Measurements from ENCODE around the gene DIPK1A.
A peak's percentile ranks its signal among the peaks of the same experiment; 100 is the strongest.
"Not testable (repeated sequence)": the region's sequence is repeated elsewhere in the genome, so short reads cannot be mapped to it uniquely, and the experiment has no call there.

DIPK1A gene

GRCh38 chr1:92910081-92910480 lies 51.2 kb downstream of the DIPK1A start:
- Histone ChIP-seq H3K4me1 (ENCODE audit: control insufficient read depth, insufficient read depth, low read length) (peaks cover 13% of the 10 kb centered on the region), H3K9ac (ENCODE audit: low read length) (no peak overlapping the region), H3K27me3 (replicated peaks; ENCODE audit: control insufficient read depth, insufficient read depth, low read length) (no peaks in the 10 kb centered on the region), H3K4me3 (ENCODE audit: low read length) (no peak overlapping the region), H3K36me3 (ENCODE audit: control insufficient read depth, insufficient read depth, low read length, severe bottlenecking) (no peaks in the 10 kb centered on the region), H3K9me3 (ENCODE audit: control insufficient read depth, low read length) (no peaks in the 10 kb centered on the region)
- no peak for DNase-seq (ENCODE audit: low read depth)

GRCh38 chr1:92909321-92909720 lies 51.9 kb downstream of the DIPK1A start:
- H3K36me3 ChIP-seq (ENCODE audit: control insufficient read depth, insufficient read depth, low read length, severe bottlenecking) = no peaks in the 10 kb centered on the region
- DNase-seq (ENCODE audit: low read depth) = peak; percentile 52
- peaks cover 13% of the 10 kb centered on the region for H3K4me1 ChIP-seq (ENCODE audit: control insufficient read depth, insufficient read depth, low read length)
- H3K9me3 ChIP-seq (ENCODE audit: control insufficient read depth, low read length) = no peaks in the 10 kb centered on the region
- no peak overlapping the region for H3K4me3 ChIP-seq (ENCODE audit: low read length)
- H3K27me3 ChIP-seq (replicated peaks; ENCODE audit: control insufficient read depth, insufficient read depth, low read length) = no peaks in the 10 kb centered on the region
- no peak overlapping the region for H3K9ac ChIP-seq (ENCODE audit: low read length)

DNA sequence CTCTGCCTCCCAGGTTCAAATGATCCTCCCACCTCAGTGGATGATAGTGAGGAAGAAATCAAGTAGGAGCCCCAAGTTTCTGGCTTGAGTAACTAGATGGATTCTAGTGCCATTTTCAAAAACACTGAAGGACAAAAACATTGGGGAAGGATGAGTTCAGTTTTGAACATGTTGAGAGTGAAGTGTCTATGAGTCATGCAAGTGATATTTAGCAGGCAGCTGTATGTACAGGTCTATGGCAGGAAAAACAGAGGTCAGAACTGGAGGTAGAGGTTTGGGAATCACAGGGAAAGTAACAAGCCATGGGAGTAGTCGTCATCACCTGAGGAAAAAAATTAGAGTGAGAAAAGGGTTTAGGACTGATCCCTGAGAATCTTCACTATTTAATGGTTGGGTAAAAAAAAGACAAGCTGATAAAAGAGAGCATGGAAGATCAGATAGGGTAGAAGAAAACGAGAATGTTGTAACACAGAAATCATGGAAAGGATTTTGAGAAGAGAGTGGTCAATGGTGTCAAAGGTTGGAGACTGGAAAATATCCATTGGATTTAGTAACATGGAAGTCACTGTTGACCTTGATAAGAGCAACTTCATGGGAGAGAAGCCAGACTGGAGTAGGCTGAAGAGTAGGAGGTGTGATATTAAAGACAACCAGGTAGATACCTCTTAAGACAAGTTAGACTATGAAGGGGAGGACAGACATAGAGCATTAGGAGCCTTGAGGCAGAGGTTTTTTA lies 53.1 kb downstream of the DIPK1A start:
- no peaks in the 10 kb centered on the region for H3K27me3 ChIP-seq (replicated peaks; ENCODE audit: control insufficient read depth, insufficient read depth, low read length)
- peaks cover 13% of the 10 kb centered on the region for H3K4me1 ChIP-seq (ENCODE audit: control insufficient read depth, insufficient read depth, low read length)
- no peak overlapping the region for H3K4me3 ChIP-seq (ENCODE audit: low read length)
- H3K9me3 ChIP-seq (ENCODE audit: control insufficient read depth, low read length) = no peaks in the 10 kb centered on the region
- H3K36me3 ChIP-seq (ENCODE audit: control insufficient read depth, insufficient read depth, low read length, severe bottlenecking) = no peaks in the 10 kb centered on the region
- peak; percentile 14 for DNase-seq (ENCODE audit: low read depth)
- no peak overlapping the region for H3K9ac ChIP-seq (ENCODE audit: low read length)

- H3K9ac ChIP-seq (ENCODE audit: low read length) = no peak overlapping the region
- no peaks in the 10 kb centered on the region for H3K36me3 ChIP-seq (ENCODE audit: control insufficient read depth, insufficient read depth, low read length, severe bottlenecking)
- H3K4me1 ChIP-seq (ENCODE audit: control insufficient read depth, insufficient read depth, low read length) = no peaks in the 10 kb centered on the region
- peaks cover 15% of the 10 kb centered on the region for H3K9me3 ChIP-seq (ENCODE audit: control insufficient read depth, low read length)
- no peaks in the 10 kb centered on the region for H3K27me3 ChIP-seq (replicated peaks; ENCODE audit: control insufficient read depth, insufficient read depth, low read length)
- no peak overlapping the region for H3K4me3 ChIP-seq (ENCODE audit: low read length)
- DNase-seq (ENCODE audit: low read depth) = no peak
Measured at GRCh38 chr1:92903765-92904164, 57.5 kb downstream of the DIPK1A start.

DNA sequence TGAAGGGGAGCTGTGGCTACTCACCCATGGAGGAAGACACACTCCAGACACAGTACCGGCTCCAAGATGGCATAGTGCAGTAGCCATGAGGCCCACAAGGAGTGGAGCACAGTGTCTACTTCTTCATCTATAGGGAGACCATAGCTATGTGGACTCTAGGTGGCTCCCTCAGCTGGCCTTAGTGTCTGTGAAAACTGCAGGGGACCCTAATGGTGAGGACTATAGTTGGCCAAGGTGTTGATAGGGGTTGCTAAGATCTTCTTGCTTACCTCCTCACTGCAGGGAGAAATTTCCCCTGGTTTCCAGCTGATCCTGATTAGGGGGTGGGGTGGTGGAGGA lies 58.9 kb downstream of the DIPK1A start:
- Histone ChIP-seq H3K9ac (ENCODE audit: low read length) (no peak overlapping the region), H3K36me3 (ENCODE audit: control insufficient read depth, insufficient read depth, low read length, severe bottlenecking) (no peaks in the 10 kb centered on the region), H3K9me3 (ENCODE audit: control insufficient read depth, low read length) (peaks cover 15% of the 10 kb centered on the region), H3K4me1 (ENCODE audit: control insufficient read depth, insufficient read depth, low read length) (no peaks in the 10 kb centered on the region), H3K27me3 (replicated peaks; ENCODE audit: control insufficient read depth, insufficient read depth, low read length) (no peaks in the 10 kb centered on the region), H3K4me3 (ENCODE audit: low read length) (no peak overlapping the region)
- DNase-seq (ENCODE audit: low read depth) = no peak

DNA sequence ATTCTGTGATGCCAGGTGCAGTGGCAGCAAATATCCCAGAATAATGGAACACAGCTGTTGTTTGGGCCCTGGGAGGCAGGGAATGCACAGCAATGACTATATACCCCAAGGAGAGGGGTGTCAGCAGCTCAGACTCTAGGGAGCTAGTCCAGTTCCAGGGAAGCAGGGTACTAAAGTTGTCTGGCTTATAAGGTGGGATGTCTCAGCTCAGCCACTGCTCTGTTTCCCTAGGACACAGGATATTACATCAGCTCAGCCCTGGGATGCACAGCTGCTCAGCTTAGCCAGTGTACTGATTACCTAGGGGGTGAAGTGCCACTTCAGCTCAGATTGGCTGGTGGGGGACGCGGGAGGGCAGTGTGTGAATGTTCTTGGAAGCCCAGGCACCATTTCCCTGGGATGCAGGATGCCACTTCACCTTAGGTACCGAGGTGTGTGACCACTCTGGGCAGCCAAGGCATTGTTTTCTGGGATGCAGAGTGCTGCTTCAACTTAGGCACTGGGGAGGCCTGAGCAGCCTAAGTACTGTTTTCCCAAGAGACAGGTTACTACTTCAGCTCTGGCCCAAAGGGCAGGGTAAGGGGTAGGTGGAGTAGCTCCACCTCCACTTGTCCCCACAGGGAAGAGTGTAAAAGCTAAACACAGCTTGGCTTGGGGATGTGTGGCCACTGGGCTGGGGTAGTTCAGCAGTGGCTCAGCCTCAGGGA lies 59.4 kb downstream of the DIPK1A start:
- peaks cover 15% of the 10 kb centered on the region for H3K9me3 ChIP-seq (ENCODE audit: control insufficient read depth, low read length)
- H3K4me3 ChIP-seq (ENCODE audit: low read length) = no peak overlapping the region
- no peak overlapping the region for H3K9ac ChIP-seq (ENCODE audit: low read length)
- no peaks in the 10 kb centered on the region for H3K27me3 ChIP-seq (replicated peaks; ENCODE audit: control insufficient read depth, insufficient read depth, low read length)
- no peaks in the 10 kb centered on the region for H3K4me1 ChIP-seq (ENCODE audit: control insufficient read depth, insufficient read depth, low read length)
- H3K36me3 ChIP-seq (ENCODE audit: control insufficient read depth, insufficient read depth, low read length, severe bottlenecking) = no peaks in the 10 kb centered on the region
- DNase-seq (ENCODE audit: low read depth) = no peak

DNA sequence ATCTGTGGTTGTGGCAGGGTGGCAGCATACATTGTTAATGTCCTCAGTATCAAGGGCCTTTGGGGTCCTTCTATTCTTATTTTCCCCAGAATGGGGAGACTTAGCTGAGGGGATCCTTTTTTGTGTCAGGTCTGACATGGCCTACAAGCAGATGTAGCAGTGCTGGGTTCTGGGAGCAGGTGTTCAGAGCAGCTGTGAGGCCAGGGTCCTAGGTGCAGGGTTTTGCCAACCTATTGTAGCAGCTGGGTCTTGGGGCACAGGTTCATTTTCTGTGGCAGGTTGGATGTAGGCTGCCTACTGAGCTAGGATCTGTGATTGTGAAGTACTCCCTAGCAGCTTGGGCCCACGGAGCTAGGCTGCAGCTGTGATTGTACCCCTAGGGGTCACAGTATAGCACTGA lies 60.1 kb downstream of the DIPK1A start:
- Histone ChIP-seq H3K4me3 (ENCODE audit: low read length) (no peak overlapping the region), H3K36me3 (ENCODE audit: control insufficient read depth, insufficient read depth, low read length, severe bottlenecking) (no peaks in the 10 kb centered on the region), H3K4me1 (ENCODE audit: control insufficient read depth, insufficient read depth, low read length) (no peaks in the 10 kb centered on the region), H3K27me3 (replicated peaks; ENCODE audit: control insufficient read depth, insufficient read depth, low read length) (no peaks in the 10 kb centered on the region), H3K9me3 (ENCODE audit: control insufficient read depth, low read length) (peaks cover 15% of the 10 kb centered on the region), H3K9ac (ENCODE audit: low read length) (no peak overlapping the region)
- no peak for DNase-seq (ENCODE audit: low read depth)

DNA sequence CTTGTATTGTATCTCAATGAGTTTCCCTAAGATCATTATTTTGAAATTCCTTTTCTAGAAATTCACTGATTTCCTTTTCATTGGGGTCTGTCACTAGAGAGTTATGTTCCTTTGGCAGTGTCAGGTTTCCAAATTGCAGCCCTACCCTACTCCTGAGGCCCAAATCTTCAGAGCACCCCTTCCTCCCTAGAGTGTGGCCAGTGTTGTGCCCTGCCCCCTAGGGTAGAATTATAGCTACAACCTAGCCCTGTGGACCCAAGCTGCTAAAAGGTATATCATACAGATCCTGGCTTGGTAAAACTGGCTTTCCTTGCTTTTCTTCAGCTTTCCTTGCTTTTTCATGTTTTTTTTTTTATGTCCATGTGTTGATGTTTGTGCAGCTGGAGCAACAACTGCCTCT lies 60.7 kb downstream of the DIPK1A start:
- Histone ChIP-seq H3K27me3 (replicated peaks; ENCODE audit: control insufficient read depth, insufficient read depth, low read length) (no peaks in the 10 kb centered on the region), H3K9me3 (ENCODE audit: control insufficient read depth, low read length) (peaks cover 15% of the 10 kb centered on the region), H3K9ac (ENCODE audit: low read length) (no peak overlapping the region), H3K4me3 (ENCODE audit: low read length) (no peak overlapping the region), H3K36me3 (ENCODE audit: control insufficient read depth, insufficient read depth, low read length, severe bottlenecking) (no peaks in the 10 kb centered on the region), H3K4me1 (ENCODE audit: control insufficient read depth, insufficient read depth, low read length) (no peaks in the 10 kb centered on the region)
- no peak for DNase-seq (ENCODE audit: low read depth)

DNA sequence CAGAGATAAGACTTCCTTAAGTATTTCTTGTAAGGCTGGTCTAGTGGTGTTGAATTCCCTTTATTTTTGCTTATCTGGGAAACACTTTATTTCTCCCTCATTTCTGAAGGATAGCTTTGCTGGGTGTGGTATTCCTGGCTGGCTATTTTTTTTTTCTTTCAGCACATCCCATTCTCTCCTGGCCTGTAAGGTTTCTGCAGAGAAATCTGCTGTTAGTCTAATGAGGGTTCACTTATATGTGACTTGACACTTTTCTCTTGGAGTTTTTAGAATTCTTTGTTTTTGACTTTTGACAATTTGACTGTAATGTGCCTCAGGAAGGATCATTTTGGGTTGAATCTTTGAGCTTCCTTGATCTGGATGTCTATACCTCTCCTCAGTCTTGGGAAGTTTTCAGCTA lies 61.5 kb downstream of the DIPK1A start:
- H3K4me1 ChIP-seq (ENCODE audit: control insufficient read depth, insufficient read depth, low read length) = no peaks in the 10 kb centered on the region
- no peaks in the 10 kb centered on the region for H3K27me3 ChIP-seq (replicated peaks; ENCODE audit: control insufficient read depth, insufficient read depth, low read length)
- no peaks in the 10 kb centered on the region for H3K36me3 ChIP-seq (ENCODE audit: control insufficient read depth, insufficient read depth, low read length, severe bottlenecking)
- H3K9me3 ChIP-seq (ENCODE audit: control insufficient read depth, low read length) = peaks cover 15% of the 10 kb centered on the region
- DNase-seq (ENCODE audit: low read depth) = no peak
- no peak overlapping the region for H3K9ac ChIP-seq (ENCODE audit: low read length)
- no peak overlapping the region for H3K4me3 ChIP-seq (ENCODE audit: low read length)

- peaks cover 15% of the 10 kb centered on the region for H3K9me3 ChIP-seq (ENCODE audit: control insufficient read depth, low read length)
- H3K9ac ChIP-seq (ENCODE audit: low read length); H3K27me3 ChIP-seq (replicated peaks; ENCODE audit: control insufficient read depth, insufficient read depth, low read length); H3K4me3 ChIP-seq (ENCODE audit: low read length); H3K4me1 ChIP-seq (ENCODE audit: control insufficient read depth, insufficient read depth, low read length); DNase-seq (ENCODE audit: low read depth); H3K36me3 ChIP-seq (ENCODE audit: control insufficient read depth, insufficient read depth, low read length, severe bottlenecking): not testable (repeated sequence)
Measured at GRCh38 chr1:92898053-92898452, 63.2 kb downstream of the DIPK1A start.

DNA sequence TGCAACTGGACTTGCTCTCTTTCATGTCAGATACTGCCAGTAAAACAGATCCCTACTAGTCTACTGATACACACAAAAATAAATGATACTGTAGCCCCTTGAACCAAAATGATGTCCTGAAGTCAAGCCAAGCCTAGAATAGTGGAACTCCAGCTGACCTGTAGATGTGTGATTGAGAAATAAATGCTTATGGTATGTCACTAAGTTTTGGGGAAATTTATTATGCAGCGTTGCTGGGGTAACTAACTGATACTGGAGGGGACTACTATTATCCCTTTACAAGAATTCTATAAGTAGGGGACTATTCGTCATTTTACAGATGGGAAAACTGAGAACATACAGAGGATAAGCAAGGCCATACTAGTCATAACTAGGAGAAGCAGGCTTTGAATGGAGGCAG lies 73.8 kb downstream of the DIPK1A start:
- DNase-seq (ENCODE audit: low read depth) = no peak
- Histone ChIP-seq H3K4me1 (ENCODE audit: control insufficient read depth, insufficient read depth, low read length) (no peaks in the 10 kb centered on the region), H3K4me3 (ENCODE audit: low read length) (no peak overlapping the region), H3K9me3 (ENCODE audit: control insufficient read depth, low read length) (peaks cover 6% of the 10 kb centered on the region), H3K27me3 (replicated peaks; ENCODE audit: control insufficient read depth, insufficient read depth, low read length) (no peaks in the 10 kb centered on the region), H3K36me3 (ENCODE audit: control insufficient read depth, insufficient read depth, low read length, severe bottlenecking) (no peaks in the 10 kb centered on the region), H3K9ac (ENCODE audit: low read length) (no peak overlapping the region)
